ENCODE results near the gene PRKN. TPM values are rescaled to one million over a fixed set of nuclear protein-coding genes. Genes with fewer than 3 reads are reported as not detected.
"Not testable (repeated sequence)": the region's sequence is repeated elsewhere in the genome, so short reads cannot be mapped to it uniquely, and the experiment has no call there.

Gene PRKN
- total RNA-seq, 1 experiment from 2014 or later, result not detected

DNA sequence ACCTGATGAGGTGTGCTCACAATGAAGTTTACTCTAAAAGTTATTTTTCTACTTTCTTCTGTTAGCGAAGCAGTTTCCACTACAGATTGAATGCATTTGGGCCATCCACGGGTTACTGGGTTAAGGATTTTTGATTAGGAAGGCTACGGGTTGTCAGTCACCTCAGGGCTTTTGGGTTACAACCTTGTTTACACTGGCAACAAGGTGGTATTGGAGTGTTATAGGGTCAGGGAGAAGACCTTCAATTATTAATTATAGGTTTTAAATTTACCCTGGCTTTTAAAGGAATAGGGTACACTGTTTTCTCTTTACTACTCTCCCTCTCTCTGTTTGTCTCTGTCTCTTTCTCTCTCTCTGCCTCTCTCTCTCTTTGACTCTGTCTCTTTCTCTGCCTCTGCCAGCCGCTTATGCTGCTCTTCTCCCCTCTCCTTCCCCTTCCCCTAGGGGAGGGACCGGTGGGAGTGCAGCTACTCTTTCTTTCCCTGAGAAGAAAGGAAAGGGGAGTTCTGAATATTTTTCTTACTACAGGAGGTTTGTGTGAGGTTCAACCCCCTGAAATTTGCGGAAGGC, 1413.5 kb downstream of the PRKN start:
- POLR2A ChIA-PET (ENCODE audit: unreplicated experiment), result no interaction called here
- no peaks in the 10 kb centered on the region for H3K4me1 ChIP-seq (replicated peaks; ENCODE audit: insufficient read depth)
- H3K4me3 ChIP-seq, result no peak overlapping the region
- H3K27ac ChIP-seq, result no peak overlapping the region
- no peak overlapping the region for H3K4me2 ChIP-seq
- no peak for DNase-seq
- H3K36me3 ChIP-seq (ENCODE audit: low read depth), result no peaks in the 10 kb centered on the region
- 0 out of 2 replicates have a peak, but pooled peaks cover 8% of the 10 kb centered on the region for H3K27me3 ChIP-seq (ENCODE audit: insufficient read depth, low read depth)
- no peaks in the 10 kb centered on the region for H4K20me1 ChIP-seq (ENCODE audit: insufficient read depth)
- no peaks in the 10 kb centered on the region for H3F3A ChIP-seq (ENCODE audit: insufficient read depth, low read depth)
- intact Hi-C loops (cut with micrococcal nuclease; ENCODE audit: unreplicated experiment), result no loop called here
- TF ChIP-seq, protein P1, sequence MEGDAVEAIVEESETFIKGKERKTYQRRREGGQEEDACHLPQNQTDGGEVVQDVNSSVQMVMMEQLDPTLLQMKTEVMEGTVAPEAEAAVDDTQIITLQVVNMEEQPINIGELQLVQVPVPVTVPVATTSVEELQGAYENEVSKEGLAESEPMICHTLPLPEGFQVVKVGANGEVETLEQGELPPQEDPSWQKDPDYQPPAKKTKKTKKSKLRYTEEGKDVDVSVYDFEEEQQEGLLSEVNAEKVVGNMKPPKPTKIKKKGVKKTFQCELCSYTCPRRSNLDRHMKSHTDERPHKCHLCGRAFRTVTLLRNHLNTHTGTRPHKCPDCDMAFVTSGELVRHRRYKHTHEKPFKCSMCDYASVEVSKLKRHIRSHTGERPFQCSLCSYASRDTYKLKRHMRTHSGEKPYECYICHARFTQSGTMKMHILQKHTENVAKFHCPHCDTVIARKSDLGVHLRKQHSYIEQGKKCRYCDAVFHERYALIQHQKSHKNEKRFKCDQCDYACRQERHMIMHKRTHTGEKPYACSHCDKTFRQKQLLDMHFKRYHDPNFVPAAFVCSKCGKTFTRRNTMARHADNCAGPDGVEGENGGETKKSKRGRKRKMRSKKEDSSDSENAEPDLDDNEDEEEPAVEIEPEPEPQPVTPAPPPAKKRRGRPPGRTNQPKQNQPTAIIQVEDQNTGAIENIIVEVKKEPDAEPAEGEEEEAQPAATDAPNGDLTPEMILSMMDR (conservative IDR thresholded peaks at IDR 0.05), result no peak
- TF ChIP-seq EZH2 (IDR thresholded peaks at IDR 0.05; ENCODE audit: low read depth), result no peak
- no TSS peak for BruUV-seq (replicated peaks)
- no peaks in the 10 kb centered on the region for H3K9me2 ChIP-seq (ENCODE audit: insufficient read depth)
- CTCF ChIA-PET, result no interaction called here
- H3K9me3 ChIP-seq (ENCODE audit: insufficient read depth, low read depth), result no peaks in the 10 kb centered on the region
- no peak overlapping the region for H2AFZ ChIP-seq
- no peaks in the 10 kb centered on the region for H3K79me2 ChIP-seq (ENCODE audit: low read depth)

DNA sequence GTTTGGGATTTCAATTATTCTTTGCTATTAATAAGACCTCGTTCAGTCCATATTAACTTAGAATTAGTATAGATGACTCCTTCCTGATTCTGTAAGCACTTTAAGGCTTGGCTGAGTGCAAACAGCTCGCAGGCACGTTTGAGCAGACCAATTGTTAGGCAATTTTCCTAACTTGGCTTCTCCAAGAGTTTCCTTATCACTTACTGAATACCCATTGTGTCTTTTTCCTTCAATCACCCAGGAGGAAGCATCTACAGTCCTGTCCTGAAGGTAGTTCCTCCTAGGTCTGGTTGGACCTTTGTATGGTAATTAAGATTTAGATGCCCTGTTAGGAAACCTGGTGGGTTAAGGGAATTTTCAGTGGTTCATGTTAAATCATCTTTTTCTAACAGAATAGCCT, 1414.1 kb downstream of the PRKN start:
- H3K4me3 ChIP-seq; H2AFZ ChIP-seq; H3K9me2 ChIP-seq (ENCODE audit: insufficient read depth); H3K27ac ChIP-seq; BruUV-seq (replicated peaks); H3K36me3 ChIP-seq (ENCODE audit: low read depth); intact Hi-C loops (cut with micrococcal nuclease; ENCODE audit: unreplicated experiment); H3K79me2 ChIP-seq (ENCODE audit: low read depth); H3K4me1 ChIP-seq (replicated peaks; ENCODE audit: insufficient read depth); H3K27me3 ChIP-seq (ENCODE audit: insufficient read depth, low read depth); H4K20me1 ChIP-seq (ENCODE audit: insufficient read depth); H3K9me3 ChIP-seq (ENCODE audit: insufficient read depth, low read depth); DNase-seq; H3K4me2 ChIP-seq; H3F3A ChIP-seq (ENCODE audit: insufficient read depth, low read depth); POLR2A ChIA-PET (ENCODE audit: unreplicated experiment); CTCF ChIA-PET: not testable (repeated sequence)

DNA sequence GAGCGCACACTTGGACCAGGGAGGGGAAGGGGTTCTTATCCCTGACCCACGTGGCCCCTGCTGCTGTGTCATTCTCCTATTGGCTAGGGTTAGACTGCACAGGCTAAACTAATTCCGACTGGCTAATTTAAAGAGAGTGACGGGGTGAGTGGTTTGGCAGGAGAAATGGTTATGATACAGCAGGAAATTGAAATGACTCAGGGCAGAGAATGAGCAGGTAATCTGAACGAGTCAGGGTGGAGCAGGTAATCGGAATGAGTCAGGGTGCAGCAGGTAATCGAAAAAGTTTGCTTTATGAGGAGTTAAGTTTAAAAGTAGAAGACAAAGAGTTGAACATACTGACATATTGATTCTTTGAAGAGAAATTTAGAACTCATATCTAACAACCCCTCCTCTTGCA, 1417.8 kb downstream of the PRKN start:
- POLR2A ChIA-PET (ENCODE audit: unreplicated experiment); H3K79me2 ChIP-seq (ENCODE audit: low read depth); H4K20me1 ChIP-seq (ENCODE audit: insufficient read depth); H3K4me2 ChIP-seq; H3K36me3 ChIP-seq (ENCODE audit: low read depth); H3F3A ChIP-seq (ENCODE audit: insufficient read depth, low read depth); intact Hi-C loops (cut with micrococcal nuclease; ENCODE audit: unreplicated experiment); H3K9me2 ChIP-seq (ENCODE audit: insufficient read depth); H3K27ac ChIP-seq; H3K27me3 ChIP-seq (ENCODE audit: insufficient read depth, low read depth); H2AFZ ChIP-seq; H3K4me1 ChIP-seq (replicated peaks; ENCODE audit: insufficient read depth); BruUV-seq (replicated peaks); DNase-seq; CTCF ChIA-PET; H3K9me3 ChIP-seq (ENCODE audit: insufficient read depth, low read depth); H3K4me3 ChIP-seq: not testable (repeated sequence)

DNA sequence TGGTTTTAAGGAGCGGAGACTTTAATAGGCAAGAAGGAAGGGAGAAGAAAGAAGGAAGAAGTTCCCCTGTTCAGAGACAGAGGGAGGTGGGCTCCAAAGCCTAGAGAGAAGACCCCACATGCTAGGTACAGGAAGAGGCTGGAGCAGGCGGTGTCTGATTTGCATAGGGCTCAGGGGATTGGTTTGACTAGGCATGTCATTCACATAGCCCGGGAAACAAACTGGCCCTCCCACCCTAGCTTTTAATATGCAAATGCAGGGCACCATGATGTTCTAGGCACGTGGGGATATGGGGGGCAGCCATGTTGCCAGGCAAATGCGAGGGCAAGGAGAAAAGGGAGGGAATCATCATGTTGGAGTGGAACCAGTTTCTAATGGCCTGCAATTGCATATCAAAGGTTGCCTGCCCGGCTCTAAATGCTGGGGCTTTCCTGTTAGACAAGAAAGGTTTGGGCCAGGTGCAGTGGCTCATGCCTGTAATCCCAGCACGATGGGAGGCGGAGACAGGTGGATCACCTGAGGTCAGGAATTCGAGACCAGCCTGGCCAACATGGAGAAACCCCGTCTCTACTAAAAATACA, 1419.4 kb downstream of the PRKN start:
- no peaks in the 10 kb centered on the region for H3K9me3 ChIP-seq (ENCODE audit: insufficient read depth, low read depth)
- no peaks in the 10 kb centered on the region for H3F3A ChIP-seq (ENCODE audit: insufficient read depth, low read depth)
- CTCF ChIA-PET, result no interaction called here
- no peak overlapping the region for H2AFZ ChIP-seq
- no peaks in the 10 kb centered on the region for H4K20me1 ChIP-seq (ENCODE audit: insufficient read depth)
- H3K4me2 ChIP-seq, result no peak overlapping the region
- intact Hi-C loops (cut with micrococcal nuclease; ENCODE audit: unreplicated experiment), result no loop called here
- POLR2A ChIA-PET (ENCODE audit: unreplicated experiment), result no interaction called here
- H3K9me2 ChIP-seq (ENCODE audit: insufficient read depth), result no peaks in the 10 kb centered on the region
- no peak for DNase-seq
- 0 out of 2 replicates have a peak, but pooled peaks cover 8% of the 10 kb centered on the region for H3K27me3 ChIP-seq (ENCODE audit: insufficient read depth, low read depth)
- no peak overlapping the region for H3K27ac ChIP-seq
- TF ChIP-seq, protein P1 (conservative IDR thresholded peaks at IDR 0.05), result no peak
- TF ChIP-seq EZH2 (IDR thresholded peaks at IDR 0.05; ENCODE audit: low read depth), result no peak
- H3K4me1 ChIP-seq (replicated peaks; ENCODE audit: insufficient read depth), result no peaks in the 10 kb centered on the region
- no peaks in the 10 kb centered on the region for H3K79me2 ChIP-seq (ENCODE audit: low read depth)
- no peak overlapping the region for H3K4me3 ChIP-seq
- no TSS peak for BruUV-seq (replicated peaks)
- H3K36me3 ChIP-seq (ENCODE audit: low read depth), result no peaks in the 10 kb centered on the region
